Esophagus muscularis mucosa (tissue), 4 donors: Measurements from ENCODE around the gene WNT6.

Experiments
- EP300 ChIP-seq: sonication (generic); formaldehyde crosslinking; IDR thresholded peaks from one replicate; pipeline ENCODE4 v1.6.1; 2017; ENCODE audit warnings: antibody characterized with exemption
- POLR2A ChIP-seq: fragments of 450-650 bp; IDR thresholded peaks from one replicate; pipeline ENCODE4 v1.6.1; 2017; ENCODE audit warnings: antibody characterized with exemption, moderate library complexity, mild to moderate bottlenecking, low read depth
- POLR2AphosphoS5 ChIP-seq, 2 donors: sonication (generic); formaldehyde crosslinking; IDR thresholded peaks; one replicate each; pipeline ENCODE4 v1.6.1; 2017; ENCODE audit warnings: antibody characterized with exemption in 2 of 2
- TF ChIP-seq, protein P1 (sequence below), 3 experiments: fragments of 200-600 bp in 2 of 3; fragments of 450-650 bp in 1 of 3; sonication (generic) in 2 of 3; IDR thresholded peaks; one replicate each; pipeline ENCODE4 v1.5.1; 2017 to 2019; ENCODE audit warnings: antibody characterized with exemption in 3 of 3, mild to moderate bottlenecking in 2 of 3, moderate library complexity in 1 of 3

DNA sequence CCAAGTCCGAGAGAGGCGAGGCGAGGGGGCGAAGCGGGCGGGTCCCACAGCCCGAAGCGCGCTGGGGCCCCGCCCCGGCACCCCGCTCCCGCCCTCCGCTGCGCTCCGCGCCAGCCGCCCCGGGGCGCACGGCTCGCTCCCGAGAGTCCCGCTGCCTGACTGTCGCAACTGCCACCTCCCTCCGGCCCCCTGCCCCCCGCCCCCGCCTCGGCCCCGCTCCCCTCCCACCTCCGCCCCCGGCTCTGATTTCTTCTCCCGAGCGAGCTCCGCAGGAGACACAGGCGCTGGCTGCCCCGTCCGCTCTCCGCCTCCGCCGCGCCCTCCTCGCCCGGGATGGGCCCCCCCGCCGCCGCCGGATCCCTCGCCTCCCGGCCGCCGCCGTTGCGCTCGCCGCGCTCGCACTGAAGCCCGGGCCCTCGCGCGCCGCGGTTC lies at the start of gene WNT6:
- TF ChIP-seq, protein P1, sequence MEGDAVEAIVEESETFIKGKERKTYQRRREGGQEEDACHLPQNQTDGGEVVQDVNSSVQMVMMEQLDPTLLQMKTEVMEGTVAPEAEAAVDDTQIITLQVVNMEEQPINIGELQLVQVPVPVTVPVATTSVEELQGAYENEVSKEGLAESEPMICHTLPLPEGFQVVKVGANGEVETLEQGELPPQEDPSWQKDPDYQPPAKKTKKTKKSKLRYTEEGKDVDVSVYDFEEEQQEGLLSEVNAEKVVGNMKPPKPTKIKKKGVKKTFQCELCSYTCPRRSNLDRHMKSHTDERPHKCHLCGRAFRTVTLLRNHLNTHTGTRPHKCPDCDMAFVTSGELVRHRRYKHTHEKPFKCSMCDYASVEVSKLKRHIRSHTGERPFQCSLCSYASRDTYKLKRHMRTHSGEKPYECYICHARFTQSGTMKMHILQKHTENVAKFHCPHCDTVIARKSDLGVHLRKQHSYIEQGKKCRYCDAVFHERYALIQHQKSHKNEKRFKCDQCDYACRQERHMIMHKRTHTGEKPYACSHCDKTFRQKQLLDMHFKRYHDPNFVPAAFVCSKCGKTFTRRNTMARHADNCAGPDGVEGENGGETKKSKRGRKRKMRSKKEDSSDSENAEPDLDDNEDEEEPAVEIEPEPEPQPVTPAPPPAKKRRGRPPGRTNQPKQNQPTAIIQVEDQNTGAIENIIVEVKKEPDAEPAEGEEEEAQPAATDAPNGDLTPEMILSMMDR (IDR thresholded peaks at IDR 0.05): no peak
- no peak for TF ChIP-seq POLR2A
- no peak for TF ChIP-seq POLR2AphosphoS5 (IDR thresholded peaks at IDR 0.05)
- TF ChIP-seq EP300: no peak
